ENCODE data around the gene SF3A2.

Gene SF3A2

DNA sequence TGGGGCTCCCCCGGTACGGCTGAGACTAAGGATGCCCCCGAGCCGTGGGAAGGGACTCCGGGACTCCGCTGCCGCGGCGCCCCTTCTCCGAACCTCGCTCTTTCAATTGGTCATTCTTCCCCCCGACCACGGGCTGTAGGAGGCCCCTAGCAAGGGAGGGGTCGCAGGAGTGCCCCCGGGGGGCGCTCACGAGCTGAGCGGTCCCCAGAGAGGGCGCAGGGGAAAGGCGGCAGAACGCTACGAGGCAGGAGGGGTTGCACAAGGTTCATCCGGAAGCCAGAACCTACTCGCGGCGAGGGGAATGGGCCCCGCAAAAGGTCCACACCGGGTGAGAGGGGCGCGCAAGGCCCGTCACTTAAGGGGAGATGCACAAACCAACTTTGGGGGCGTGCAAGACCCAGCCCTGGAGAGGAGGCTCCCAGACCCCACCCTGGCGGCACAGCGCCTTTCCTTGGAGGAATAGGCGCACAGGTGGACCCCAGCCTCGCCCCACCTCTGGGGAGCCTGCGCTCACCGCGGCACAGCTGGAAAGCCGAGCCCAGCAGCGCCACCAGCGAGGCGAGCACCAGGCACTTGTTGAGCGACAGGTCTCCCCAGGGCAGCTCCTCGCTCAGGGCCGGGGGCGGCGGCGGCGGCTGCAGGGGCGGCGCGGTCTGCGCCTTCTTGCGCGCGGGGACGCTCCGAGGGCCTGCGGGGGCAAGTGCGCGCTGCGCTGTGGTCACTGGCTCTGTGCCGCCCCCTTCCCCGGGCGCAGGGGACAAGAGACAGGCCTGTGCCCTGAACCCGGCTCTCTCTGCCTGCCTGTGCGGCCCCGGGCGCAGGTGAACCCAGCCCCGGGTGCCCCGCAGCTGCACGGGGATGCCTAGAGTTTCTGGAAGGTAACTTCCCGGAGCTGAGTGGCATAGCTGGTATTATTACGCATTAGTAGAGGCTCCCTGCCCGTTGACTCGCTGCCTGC lies 16.8 kb downstream of the SF3A2 start:
- DNase-seq (ENCODE audit: low spot score) = no peak

DNA sequence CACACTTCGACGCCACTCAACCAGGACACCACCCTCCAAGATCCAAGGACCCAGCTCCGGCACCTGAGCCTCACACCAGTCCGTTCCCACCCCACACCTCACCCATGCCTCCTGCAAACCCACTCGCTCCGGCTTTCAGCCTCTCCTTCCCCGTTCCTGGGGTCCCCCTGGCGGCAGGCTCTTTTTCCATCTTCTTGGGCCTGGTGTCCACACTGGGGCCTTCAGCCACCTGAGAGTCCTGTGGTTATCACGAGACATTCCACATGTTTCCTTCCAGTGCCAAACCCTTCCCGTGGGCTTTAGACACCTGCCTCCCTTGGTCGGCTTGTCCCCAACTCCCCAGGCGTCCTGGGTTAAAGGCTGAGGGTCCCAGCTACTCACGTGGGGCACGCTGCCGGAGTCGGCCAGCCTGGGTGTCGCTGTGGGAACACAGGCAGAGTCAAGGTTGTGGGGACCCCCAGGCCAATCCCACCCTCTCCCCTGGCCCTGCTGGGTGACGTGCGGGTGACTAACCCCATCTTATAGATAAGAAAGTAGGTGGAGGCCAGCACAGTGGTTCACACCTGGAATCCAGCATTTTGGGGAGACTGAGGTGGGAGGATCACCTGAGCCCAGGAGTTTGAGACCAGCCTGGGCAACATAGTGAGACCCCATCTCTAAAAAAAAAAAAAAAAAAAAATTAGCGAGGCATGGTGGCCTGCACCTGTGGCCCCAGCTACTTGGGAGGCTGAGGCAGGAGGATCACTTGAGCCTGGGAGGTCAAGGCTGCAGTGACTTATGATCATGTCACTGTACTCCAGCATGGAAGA lies 17.6 kb downstream of the SF3A2 start:
- DNase-seq (ENCODE audit: low spot score) = no peak

DNA sequence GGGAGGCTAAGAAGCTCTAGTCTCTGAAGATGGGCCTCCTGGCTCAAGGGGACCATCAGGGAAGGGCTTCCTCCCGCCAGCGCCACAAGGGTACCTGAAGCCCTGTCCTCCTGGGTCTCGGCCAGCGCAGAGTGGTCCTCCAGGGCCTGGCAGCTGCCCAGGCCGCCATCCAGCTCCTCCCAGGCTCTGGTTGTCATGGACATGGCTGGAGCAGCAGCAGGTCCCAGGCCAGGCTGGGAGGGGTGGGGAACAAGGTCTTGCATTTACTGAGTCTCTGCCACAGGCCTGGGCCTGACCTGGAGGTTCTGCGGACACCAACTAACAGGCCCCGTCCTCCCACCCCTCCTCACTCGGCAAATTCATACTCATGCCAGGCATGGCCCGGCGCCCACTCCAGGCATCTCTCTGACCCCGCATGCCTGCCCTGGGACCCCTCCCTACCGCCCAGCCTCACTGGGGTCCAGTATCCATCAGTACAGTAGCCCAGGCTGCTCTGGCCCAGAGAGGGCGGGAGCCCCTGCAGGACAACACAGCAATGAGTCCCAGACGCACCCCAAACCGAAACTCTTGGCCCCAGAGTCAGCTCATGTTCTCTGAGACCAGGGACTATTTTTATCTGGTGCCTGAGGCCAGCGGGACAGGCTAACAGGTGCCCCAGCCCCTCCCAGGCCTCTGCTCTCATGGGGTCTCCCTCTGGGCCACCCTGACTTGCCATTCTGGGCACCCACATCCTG lies 18.7 kb downstream of the SF3A2 start:
- DNase-seq (ENCODE audit: low spot score) = no peak

DNA sequence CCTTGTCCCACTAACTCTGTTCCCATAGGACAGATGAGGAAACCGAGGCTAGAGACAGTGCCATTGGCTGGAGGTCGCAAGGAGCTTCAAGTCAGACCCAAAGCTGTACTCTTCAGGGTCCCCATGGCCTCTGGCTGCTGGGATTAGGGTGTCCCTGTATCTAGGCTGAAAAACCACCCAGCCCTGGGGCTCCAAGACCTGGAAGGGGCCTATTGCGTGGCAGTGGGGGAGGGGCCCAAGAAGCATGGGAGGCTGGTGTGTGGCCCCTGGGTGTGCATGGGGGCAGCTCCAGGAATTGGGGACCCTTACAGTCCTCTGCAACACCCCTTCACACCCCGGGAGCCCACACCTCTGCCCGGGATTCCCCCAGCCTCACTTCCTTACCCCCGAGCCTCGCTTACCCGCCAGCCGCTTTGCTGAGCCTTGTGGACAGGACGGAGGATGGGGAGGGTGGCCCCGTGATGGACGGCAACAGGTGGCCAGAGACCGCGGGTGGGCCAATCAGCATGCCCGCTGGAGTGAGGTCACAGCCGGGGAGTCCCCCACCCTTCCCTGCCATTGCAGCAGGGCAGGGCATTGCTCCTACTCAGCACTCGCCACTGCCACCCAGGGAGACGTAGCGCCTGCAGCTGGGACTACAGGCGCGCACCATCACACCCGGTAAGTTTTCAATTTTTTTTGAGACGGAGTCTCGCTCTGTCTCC lies 19.5 kb downstream of the SF3A2 start, which contains the start of gene JSRP1:
Gene JSRP1 (minus strand): TSS at position 436 of the 704 bp plus-strand sequence. CDS start 1,103 bp downstream, outside the sequence.
- DNase-seq (ENCODE audit: low spot score) = no peak

DNA sequence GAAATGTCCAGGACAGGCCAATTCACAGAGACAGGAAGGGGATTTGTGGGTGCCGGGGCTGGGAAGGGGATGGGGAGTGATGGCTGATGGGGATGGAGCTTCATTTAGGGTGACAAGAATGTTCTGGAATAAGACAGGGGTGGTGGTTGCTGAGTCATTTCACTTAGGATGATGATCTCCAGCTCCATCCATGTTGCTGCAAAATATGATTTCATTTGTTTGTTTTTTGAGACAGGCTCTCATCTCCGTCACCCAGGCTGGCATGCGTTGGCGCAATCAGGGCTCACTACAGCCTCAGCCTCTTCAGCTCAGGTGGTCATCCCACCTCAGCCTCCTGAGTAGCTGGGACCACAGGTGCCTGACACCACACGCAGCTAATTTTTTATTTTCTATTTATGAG lies 22.7 kb downstream of the SF3A2 start:
- DNase-seq (ENCODE audit: low spot score) = no peak

DNA sequence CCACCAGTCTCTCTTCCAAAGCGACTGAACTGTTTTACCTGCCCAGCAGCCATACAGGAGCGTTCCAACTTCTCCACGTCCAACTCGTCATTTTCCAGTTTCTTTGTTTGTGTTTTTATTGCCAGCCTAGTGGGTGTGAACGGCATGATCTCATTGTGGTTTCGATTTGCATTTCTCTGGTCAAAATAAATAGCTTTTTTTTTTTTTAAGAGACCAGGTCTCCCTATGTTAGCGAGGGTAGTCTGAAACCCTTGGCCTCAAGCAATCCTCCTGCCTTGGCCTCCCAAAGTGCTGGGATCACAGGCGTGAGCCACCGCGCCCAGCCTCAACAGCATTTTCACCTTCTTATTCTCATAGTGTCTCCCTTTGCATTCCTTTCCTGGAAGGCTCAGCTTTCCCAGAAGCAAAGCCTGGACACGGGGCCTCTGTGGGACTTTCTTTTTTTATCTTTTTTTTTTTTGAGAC lies 23.7 kb downstream of the SF3A2 start:
- DNase-seq (ENCODE audit: low spot score) = no peak

DNA sequence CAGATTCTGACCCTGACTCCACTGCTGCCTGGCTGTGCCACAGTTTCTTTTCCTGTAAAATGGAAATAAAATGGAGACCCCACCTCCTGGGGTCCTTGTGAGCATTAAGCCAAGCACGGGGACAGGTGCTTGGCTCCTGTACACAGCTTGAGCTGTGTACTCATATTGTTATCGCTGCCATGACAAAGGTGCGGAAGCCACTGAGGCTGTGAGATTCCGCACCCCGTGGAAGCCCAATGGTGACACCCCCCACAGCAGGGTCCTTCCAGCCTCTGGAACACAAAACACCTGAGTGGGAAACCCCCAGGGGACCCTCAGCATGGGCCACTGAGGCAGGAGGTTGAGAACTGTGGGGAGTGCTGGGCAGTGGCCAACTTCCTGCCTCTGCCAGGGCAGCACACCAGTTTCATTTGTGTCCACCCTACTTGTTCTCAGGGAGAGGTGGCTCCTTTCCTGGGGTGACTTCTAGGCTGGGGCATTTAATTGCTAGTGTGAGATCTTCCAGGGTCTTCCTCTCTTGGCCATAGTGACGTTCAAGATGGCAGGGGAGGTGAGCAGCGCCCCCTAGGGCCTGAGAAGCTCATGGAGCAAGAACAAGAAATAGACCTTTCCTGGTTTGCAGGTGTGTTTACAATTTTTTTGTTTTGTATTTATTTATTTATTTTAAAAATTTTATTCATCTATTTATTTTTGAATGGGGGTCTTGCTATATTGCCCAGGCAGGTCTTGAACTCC lies 25.0 kb downstream of the SF3A2 start:
- DNase-seq (ENCODE audit: low spot score) = no peak

DNA sequence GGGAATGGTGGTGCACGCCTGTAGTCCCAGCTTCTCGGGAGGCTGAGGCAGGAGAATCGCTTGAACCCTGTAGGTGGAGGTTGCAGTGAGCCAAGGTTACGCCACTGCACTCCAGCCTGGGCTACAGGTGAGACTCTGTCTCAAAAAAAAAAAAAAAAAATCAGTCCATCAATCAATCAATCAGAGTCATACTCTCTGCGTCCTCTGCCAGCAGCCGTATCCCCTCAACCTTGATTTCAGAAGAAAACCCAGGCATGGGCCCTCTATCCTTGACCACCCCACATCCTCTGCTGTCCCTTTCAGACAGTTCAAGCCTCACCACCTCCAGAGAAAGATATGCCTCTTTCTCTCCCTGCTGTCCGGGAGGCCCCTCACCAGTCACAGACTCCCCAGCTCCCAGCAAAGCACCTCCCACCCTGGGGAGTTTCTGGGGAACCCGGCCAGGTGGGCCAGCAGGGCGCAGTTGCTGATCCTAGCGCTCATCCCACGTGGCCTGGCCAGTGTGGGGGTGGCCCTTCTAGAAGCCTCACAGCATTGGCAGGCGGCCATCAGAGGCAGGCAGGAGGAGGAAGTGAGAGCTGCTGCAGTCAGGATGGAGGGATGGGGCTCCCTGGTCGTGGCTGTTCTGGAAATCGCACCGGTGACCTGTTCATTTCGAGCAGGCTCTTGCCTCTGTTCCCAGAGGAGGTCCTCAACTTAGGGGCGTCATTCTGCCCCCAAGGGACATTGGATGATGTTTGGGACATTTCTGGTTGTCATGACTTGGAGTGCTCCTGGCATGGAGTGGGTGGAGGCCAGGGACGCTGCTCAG lies 29.8 kb downstream of the SF3A2 start:
- DNase-seq (ENCODE audit: low spot score) = peak; percentile 88

DNA sequence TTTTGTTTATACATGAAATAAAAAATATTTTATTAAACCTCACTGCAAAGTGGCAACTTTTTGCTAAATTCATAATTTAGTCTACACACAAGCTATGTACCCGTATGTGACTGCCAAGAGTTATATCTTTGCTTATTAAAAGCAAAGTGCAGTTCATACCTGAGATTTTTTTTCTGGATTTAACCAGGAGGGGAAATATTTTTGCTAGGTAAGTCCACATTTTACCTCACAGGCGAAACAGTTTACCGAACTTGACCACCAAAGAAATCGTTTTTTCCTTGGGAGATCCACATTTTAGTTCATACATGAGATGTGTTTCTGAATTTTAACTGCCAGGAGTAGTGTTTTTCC lies 31.8 kb downstream of the SF3A2 start:
- no peak for DNase-seq (ENCODE audit: low spot score)

DNA sequence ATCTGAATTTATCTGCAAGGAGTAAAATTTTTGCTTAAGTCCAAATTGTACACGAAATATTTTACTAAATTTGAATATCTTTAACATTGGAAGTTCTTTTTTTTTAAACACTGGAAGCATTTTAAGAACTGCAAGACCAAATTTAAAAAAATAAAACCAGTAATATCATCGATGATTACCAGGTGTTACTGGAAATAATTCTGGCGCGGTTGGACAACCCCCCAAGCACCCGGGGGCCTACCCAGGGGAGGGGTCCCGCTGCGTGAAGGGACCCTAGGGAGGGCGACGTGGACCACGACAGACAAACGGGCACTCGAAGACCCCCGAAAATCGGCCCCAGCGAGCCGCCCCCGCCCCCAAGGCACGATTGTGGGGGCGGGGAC lies 32.2 kb downstream of the SF3A2 start:
- no peak for DNase-seq (ENCODE audit: low spot score)

DNA sequence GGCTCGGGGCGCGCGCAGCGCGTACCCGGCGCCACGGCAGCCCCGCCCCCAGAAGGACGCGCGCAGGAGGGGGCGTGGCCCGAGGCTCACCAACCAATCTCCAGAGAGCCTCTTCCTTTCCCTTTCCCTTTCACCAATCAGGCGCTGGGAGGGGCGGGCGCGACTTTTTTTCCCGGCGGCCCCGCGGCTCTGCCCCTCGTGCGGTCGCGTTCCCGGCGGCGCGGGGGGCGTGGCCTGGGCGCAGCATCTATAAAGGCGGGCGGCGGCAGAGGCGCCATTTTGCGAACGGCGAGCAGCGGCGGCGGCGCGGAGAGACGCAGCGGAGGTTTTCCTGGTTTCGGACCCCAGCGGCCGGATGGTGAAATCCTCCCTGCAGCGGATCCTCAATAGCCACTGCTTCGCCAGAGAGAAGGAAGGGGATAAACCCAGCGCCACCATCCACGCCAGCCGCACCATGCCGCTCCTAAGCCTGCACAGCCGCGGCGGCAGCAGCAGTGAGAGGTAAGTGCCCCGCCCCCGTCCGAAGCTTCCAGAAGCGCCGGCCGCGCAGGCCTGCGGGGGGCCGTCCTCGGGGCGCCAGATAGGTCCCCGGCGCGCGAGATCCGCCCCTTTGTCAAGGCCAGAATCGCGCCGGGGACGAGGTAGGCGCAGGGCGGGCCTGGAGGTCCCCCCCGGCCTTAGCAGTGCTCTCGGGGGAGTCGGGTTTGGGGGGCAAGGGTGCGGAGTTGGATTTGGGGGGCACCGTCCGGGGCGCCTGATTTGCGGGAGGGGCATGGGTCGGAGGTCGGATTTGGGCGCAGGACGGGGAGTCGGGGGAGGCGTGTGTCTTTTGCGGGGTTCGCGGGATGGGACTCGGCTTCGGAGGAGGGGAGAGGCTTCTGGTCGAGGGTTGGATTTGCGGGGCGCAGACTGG lies 32.9 kb downstream of the SF3A2 start:
- peak; percentile 100 for DNase-seq (ENCODE audit: low spot score)

DNA sequence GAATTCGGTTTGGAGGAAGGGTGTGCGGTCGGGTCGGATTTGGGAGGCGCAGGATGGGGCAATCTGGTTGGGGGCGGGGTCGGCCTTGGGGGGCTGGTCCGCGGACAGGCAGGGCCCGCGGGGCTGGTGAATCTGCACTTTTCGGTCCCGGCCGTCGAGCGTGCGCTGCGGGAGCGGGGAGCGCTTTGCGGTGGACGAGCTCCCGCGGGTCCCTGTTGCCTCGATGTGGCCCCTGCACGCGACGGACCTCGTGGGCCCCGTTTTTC lies 33.5 kb downstream of the SF3A2 start:
- DNase-seq (ENCODE audit: low spot score) = peak; percentile 73

DNA sequence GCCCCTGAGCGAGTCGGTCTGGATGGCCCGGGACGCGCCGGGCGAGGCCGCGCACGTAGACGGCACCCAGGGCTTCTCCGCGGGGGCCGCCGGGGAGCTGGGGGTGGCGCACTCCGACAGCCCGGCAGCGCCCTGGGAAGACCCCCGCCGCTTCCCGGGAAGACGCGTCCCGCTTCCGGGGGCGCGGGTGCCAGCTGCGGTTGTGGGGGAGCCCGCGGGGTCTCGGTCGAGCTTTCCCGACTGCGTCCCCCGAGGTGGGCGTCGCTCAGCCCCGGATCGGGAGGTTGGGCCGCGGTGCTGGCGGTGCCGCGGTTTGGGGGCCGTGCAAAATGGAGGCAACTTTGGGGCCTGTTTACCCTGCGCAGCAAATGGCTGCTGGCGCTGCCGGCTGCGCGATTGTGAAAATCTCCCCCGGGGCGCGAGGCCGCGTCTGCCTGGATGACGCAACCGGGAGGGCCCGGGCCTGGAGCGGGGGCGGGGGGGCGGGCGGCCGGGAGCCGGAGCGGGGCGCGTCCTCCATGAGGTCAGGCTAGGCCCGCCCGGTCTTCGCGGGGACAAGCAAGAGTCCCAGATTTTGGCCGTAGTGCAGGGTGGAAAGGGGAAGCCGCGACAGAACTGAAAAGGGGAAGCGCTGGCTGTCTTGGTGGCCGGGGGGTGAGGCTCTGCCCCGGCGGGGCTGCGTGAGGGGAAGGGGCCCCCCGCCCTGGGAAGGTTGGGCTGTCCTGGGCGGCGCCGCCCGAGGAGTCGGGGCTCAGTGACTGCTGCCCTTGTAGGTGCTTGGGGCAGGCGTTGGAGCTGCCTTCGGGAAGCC lies 34.0 kb downstream of the SF3A2 start:
- DNase-seq (ENCODE audit: low spot score) = peak; percentile 96

DNA sequence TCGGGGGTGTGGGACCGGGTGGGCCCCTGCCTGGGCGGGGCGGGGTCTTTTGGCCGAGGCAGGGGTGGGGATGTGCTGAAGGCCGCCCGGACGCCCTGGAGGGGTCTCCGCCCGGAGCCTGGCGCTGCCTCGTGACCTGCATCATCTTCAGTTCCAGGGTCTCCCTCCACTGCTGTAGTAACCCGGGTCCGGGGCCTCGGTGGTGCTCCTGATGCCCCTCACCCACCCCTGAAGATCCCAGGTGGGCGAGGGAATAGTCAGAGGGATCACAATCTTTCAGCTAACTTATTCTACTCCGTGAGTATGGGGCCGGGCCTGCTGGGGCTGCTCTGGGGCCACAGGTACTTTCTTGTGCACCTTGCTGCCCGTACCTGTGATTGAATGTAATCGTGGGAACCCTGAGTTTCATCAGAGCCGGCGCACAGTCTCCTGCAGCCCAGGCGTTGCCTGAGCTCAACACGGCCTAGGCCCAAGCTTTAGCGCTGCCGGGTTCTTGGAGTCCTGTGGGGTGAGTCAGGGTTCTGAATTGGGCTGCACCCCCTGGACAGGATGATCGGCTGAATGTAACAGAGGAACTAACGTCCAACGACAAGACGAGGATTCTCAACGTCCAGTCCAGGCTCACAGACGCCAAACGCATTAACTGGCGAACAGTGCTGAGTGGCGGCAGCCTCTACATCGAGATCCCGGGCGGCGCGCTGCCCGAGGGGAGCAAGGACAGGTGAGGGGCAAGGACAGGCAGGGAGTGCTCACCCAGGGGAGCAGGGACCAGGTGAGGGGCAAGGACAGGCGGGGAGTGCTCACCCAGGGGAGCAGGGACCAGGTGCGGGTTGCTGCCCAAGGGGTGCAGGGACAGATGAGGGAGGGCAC lies 34.8 kb downstream of the SF3A2 start:
- peak; percentile 75 for DNase-seq (ENCODE audit: low spot score)

DNA sequence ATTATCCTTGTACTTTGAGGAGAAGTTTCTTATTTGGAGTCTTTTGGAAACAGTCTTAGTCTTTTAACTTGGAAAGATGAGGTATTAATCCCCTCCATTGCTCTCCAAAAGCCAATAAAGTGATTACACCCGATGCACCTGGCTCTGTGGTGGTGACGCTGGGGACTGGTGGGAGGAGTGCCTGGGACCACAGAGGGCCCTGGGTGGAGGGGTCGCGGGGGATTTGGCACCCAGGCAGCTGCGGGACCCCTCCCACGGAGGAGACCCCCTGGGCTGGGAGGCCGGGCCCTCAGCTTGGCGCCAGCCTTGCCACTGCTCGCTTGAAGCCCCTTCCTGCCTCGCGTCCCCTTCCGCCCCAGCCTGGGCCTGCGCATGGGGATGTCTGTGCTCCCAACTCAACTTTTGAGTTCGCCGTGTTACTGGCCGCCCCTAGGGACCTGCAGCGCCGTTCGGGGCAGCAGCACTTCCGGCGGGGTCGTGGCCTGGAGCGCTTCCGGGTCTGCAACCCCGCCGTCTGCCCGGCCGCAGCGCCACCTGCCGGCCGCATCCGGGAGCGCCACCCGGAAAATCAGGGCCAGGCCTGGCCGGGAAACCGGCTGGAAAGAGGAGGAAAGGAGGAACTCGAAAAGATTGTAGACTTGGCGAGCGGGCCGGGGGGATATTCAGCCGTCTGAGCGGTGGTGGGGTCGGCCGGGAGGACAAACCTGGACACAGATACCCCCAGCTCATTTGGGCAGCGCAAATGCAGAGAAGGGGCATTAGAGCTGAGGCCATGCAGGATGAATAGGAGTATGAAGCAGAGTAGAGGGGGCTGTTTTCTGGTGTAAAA lies 36.9 kb downstream of the SF3A2 start:
- peak; percentile 89 for DNase-seq (ENCODE audit: low spot score)

DNA sequence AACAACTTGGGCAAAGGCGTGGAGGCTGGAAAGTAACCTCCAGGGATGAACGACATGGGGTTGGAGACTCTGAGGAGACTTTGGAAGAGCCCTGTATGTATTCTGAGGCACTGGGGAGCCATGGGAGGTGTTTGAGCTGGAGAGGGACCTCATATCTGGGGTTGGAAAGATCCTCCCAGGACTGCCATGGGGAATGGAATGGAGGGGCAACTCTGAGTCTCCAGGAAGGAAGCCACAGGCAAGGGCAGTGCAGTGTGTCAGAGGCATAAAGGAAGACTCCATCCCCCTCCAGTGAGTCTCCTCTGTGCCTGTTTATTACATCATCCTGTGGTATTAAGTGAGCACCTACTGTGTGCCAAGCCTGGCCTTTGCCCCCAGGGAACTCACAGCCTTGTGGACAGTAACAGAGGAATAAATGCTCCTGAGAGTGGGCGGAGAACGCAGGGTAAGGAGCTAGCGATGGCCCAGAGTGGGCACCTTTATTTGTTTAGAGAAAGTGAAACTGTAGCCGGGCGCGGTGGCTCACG lies 37.6 kb downstream of the SF3A2 start:
- DNase-seq (ENCODE audit: low spot score) = no peak
